ENCODE results near the gene THSD4.
"Not testable (repeated sequence)": the region's sequence is repeated elsewhere in the genome, so short reads cannot be mapped to it uniquely, and the experiment has no call there.

THSD4 gene

GRCh38 chr15:71261418-71261817 is 146.1 kb downstream of the THSD4 start:
- no peak for DNase-seq (ENCODE audit: low read depth)

- DNase-seq (ENCODE audit: low read depth): peak; percentile 24
Measured at GRCh38 chr15:71261909-71262308, 146.6 kb downstream of the THSD4 start.

DNA sequence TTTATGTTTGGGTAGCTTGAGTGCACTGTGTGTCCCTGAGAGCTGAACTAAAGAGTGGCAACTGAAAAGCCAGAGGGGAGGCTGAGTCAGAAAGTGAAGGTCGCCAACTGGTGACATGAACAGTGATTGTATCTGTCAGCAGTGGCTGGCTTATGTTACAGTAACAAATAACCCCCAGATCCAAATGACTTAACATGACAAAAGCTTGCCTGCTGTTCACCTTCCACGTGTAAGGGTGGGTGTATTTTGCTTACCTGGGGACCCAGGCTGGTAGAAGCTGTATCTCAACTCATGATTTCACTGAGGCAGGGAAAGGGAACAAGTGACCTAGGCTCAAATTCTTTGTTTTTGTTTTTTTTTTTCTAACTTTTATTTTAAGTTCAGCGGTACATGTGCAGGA is 147.3 kb downstream of the THSD4 start:
- DNase-seq (ENCODE audit: low read depth): no peak

GRCh38 chr15:71265606-71266005 is 150.3 kb downstream of the THSD4 start:
- not testable (repeated sequence) for DNase-seq (ENCODE audit: low read depth)

GRCh38 chr15:71271327-71271726 is 156.1 kb downstream of the THSD4 start:
- DNase-seq (ENCODE audit: low read depth): no peak

DNA sequence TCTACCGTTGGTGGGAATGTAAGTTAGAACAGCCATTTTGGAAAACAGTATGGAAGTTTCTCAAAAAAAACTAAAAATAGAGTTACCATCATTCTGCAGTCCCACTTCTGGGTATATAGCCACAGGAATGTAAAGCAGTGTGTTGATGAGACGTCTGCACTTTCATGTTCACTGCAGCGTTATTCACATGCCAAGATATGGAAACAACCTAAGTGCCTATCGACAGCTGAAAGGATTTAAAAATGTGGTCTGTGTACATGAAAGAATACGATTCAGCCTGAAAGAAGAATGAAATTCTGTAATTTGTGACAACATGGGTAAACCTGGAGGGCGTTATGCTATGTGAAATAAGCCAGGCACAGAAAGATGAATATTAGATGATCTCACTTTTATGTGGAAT is 157.7 kb downstream of the THSD4 start:
- DNase-seq (ENCODE audit: low read depth): peak; percentile 25

GRCh38 chr15:71273731-71274447 is 158.6 kb downstream of the THSD4 start:
- peak; percentile 54 for DNase-seq (ENCODE audit: low read depth)

DNA sequence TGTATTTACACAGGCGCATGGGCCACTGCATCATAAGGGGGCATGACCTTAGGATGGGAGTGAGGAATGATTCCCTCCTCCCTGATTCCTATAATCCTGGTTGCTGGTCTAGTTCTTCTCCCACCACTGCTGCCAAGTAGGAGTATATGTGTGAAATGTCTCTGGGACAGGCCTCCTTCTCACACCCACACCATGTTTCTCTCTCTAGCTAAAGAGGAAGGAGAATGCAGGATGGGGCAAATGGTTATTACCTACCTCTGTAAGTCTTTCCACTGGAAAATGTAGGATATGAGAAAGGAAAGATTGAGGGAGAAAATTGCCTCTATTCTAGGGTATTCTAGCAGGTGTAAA is 159.2 kb downstream of the THSD4 start:
- no peak for DNase-seq (ENCODE audit: low read depth)

DNA sequence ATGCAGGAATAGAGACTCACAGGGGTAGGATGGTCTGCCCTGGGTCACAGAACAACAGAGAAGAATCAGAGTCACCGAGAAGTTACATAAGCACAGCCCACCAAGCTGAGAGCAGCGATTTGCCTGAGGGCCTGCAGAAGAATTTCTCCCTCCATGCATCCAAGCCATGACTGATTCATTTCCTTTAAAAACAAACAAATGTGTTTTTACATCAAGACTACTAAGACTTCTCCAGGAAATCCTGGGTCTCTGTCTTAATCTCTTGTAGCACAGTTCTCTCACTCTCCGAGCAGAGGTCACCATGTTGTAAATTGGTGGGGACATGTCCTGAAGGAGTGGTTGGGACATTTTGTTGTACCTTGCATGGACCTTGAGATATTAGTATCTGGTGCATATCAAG is 159.8 kb downstream of the THSD4 start:
- DNase-seq (ENCODE audit: low read depth): peak; percentile 67

DNA sequence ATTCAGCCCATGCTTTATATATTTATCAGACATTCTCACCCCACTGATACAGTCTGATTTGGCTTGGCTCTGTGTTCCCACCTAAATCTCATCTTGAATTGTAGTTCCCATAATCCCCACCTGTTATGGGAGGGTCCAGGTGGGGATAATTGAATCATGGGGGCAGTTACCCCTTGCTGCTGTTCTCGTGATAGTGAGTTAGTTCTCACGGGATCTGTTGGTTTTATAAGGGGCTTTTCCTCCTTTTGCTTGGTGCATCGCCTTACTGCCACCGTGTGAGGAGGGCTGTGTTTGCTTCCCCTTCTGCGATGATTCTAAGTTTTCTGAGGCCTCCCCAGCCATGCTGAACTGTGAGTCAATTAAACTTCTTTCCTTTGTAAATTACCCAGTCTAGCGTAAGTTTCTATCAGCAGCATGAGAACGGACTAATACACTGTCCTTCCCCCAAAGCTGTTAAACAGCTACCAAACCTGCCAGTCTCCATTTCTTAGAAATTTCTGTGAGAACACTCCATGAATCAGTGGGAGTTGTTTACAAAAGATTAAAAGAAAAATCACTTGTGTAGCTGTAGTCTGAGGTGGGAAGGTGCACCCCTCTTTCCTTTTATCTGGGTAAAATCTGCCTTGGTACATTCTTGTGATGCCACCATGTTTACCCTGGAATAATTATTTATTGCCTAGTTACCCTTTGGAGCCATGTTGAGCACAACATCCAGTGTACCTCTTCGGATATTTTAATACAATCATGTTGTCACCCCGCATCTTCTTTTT is 160.5 kb downstream of the THSD4 start:
- no peak for DNase-seq (ENCODE audit: low read depth)

DNA sequence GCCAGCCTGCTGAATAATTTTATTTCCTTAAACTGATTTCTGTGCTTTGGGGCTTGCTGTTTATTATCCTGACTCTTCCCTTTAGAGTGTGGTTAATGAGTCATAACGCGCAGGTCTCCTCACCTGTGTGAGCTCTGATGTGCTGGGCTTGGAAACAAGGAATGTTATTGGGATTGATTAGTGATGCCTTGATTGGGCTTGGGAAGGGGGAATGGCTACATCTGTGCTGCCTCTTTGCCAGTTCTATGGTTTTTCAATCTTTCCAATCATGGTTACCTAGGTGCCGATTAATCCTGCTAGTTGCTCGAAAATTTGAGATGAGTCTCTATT is 161.0 kb downstream of the THSD4 start:
- DNase-seq (ENCODE audit: low read depth): no peak

DNA sequence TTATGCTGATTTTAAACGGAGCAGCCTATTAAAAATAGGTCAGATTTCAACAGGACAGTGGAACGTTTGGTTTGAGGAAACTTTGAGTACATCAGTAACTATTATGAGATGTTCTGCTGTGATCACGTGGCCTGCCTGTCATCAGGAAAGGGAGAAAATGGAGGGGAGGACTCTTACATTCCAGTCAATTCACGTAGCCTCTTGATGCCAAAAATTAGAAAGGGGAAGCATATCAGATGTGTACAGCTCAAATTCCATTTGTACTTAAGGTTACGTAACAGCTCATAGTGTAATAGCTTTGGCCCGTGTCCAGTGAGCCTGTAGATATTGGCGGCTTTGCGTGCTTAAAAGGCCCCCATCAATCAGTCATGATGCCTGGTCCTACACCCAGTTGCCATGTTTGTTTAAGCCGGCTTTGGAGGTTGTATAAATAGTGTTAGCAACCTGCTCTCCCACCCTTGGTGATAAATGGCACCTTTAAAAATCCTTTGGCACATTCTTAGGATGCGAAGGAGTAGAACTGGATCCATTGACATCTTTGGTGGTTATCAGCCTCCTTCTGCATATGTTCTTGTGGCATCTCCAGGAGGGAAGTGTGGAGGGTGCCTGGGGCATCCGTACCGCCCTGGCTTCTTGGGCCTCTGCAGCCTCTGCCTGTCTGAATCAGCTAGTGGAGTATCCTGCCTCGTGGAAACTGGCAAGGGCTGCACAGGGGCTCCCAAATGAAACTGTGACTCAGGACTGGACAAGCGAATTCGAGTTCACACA is 163.9 kb downstream of the THSD4 start:
- DNase-seq (ENCODE audit: low read depth): peak; percentile 97

DNA sequence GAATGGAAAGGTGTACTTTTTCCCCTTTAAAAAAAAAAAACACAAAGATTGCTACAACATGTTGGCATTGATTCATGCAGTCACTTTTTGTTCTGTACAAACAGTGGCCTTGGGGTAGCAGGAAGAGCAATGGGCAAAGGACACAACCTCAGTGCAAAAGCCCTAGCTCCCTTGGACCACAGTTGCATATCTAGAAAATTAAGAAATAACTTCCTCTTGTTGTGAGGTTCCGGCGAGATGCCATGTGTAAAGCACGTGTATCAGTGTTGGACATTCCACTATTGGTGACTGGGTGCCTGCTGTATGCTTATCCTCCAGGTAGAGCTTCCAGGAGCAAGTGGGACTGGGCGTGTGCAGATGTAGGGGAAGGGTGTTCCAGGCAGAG is 164.5 kb downstream of the THSD4 start:
- DNase-seq (ENCODE audit: low read depth): peak; percentile 29

GRCh38 chr15:71280206-71280605 is 164.9 kb downstream of the THSD4 start:
- no peak for DNase-seq (ENCODE audit: low read depth)

- DNase-seq (ENCODE audit: low read depth): no peak
Measured at GRCh38 chr15:71281256-71281655, 166.0 kb downstream of the THSD4 start.

DNA sequence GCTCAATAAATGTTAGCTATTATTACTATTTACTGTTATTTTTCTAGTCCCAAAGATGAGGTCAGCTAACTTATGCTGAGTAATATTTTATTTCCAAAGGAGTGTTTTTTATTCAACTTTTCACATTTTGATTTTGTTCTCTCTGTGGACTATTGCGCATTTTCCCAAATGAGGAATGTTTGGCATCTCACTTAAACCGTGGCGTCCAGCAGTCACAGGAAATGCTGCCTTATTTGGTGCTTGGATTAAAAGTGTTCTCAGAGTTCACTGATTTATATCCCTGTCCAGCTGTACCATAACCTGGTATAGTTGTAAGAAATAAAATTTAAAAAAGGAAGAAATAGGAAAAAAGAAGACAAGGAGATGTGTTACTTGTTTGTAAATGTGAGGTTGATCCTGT is 166.8 kb downstream of the THSD4 start:
- peak; percentile 85 for DNase-seq (ENCODE audit: low read depth)

- DNase-seq (ENCODE audit: low read depth): peak; percentile 37
Measured at GRCh38 chr15:71288348-71288955, 173.2 kb downstream of the THSD4 start.

DNA sequence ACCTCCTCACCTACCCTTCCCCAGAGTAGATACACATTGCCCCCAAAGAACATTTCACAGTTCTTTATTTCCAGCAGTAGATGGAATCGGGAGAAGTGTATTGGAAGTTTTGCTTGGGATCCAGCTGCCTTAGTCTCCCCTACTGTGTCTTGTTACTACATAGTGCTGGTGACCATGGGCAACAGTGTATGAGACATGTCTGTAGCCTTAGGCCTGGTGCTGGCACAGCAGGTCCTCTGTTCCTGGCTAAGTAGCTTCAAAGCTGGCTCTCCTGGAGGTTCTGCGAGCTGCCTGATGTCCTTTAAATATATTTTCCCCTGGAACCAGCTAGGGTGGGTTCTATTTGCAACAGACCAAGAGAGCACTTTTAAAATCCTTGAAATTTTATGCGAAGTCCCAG is 174.7 kb downstream of the THSD4 start:
- no peak for DNase-seq (ENCODE audit: low read depth)

GRCh38 chr15:71290881-71291635 is 175.8 kb downstream of the THSD4 start:
- no peak for DNase-seq (ENCODE audit: low read depth)

- DNase-seq (ENCODE audit: low read depth): no peak
Measured at GRCh38 chr15:71291723-71292122, 176.5 kb downstream of the THSD4 start.

DNA sequence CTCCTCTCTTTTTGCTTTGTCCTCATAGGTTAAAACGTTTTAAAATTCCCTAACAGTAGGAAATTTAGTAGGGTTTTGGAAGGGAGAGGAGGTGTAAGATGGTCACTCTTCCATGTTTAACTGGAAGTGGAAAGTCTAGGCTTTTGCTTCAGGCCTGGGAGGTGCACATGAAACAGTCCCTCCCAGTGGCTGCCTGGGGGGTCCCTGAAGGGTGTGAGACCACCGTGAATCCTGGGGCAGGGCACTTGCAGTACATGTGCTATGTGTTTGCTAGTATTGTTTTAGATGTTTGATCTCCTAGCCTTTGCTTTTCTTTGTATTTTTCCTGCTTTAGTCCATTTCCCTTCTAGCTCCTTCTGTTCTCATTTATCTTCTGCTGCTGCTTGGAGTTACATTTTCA is 178.5 kb downstream of the THSD4 start:
- DNase-seq (ENCODE audit: low read depth): no peak

Data from fibroblast of gingiva (primary cell).